Lower lobe of right lung (tissue), 2 donors: ENCODE measurements around the gene LIN7C. TPM values are rescaled to one million over a fixed set of nuclear protein-coding genes. Genes with fewer than 3 reads are reported as not detected.

Experiments used
- ATAC-seq, 2 donors: fragments of 200-7000 bp; cut with Tn5 transposase; one replicate each; pipeline ENCODE4 v1.9.1; 2020 to 2022; ENCODE audit warnings: mild to moderate bottlenecking in 2 of 2, moderate library complexity in 2 of 2
- DNase-seq: peaks from one replicate; pipeline ENCODE4 v3.0.0-alpha.2; 2020
- H3K27ac ChIP-seq: fragments of 200-600 bp; one replicate; pipeline ENCODE4 v1.8.0; 2022
- H3K27me3 ChIP-seq: fragments of 200-600 bp; one replicate; pipeline ENCODE4 v1.8.0; 2022; ENCODE audit warnings: low read depth
- H3K36me3 ChIP-seq: fragments of 200-600 bp; one replicate; pipeline ENCODE4 v1.8.0; 2022; ENCODE audit warnings: mild to moderate bottlenecking
- H3K4me1 ChIP-seq: fragments of 200-600 bp; one replicate; pipeline ENCODE4 v1.8.0; 2022
- H3K4me3 ChIP-seq: fragments of 200-600 bp; one replicate; pipeline ENCODE4 v1.8.0; 2022; ENCODE audit warnings: mild to moderate bottlenecking
- H3K9me3 ChIP-seq: fragments of 200-600 bp; one replicate; pipeline ENCODE4 v1.8.0; 2022
- intact Hi-C: fragments of 100-400 bp; cut with DNase I; formaldehyde crosslinking; loops from one replicate; pipeline ENCODE4 v1.11.0; 2022
- total RNA-seq: library from RNA; stranded (reverse); fragmentation: NEBNext Ultra II Directional; extraction: Animal tissue kit (Norgen Biotek cat#: 25700); gene quantifications from one replicate; pipeline ENCODE4 v1.2.1, GENCODE V29; 2021
- TF ChIP-seq, protein P1 (sequence below): fragments of 200-600 bp; IDR thresholded peaks from one replicate; pipeline ENCODE4 v1.8.0; 2022; ENCODE audit warnings: antibody characterized with exemption, mild to moderate bottlenecking
- donor health status: DM: no; HTN: yes; CAD: no; lungs with severe emphysema.

Gene LIN7C
- total RNA-seq, 1 donor from 2014 or later: 33.6 TPM

DNA sequence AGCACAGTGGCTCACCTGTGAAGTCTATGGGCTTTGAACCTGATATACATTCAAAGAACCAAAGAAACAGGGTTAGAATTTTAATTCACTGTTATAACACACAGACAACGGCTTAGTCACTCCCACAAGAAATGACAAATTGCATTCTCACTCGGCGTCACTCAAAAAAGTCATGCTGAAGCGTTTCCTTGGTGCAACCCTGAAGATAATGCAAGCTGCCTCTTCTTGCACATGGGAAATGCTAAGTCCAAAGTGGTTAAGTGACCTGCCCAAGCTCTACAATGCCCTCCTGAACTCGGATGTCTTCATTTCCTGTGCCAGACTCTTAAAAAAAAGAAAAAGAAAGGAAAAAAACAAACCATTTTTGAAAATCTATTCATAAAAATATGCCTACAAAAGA is 44.0 kb downstream of the LIN7C start:
- TF ChIP-seq, protein P1, sequence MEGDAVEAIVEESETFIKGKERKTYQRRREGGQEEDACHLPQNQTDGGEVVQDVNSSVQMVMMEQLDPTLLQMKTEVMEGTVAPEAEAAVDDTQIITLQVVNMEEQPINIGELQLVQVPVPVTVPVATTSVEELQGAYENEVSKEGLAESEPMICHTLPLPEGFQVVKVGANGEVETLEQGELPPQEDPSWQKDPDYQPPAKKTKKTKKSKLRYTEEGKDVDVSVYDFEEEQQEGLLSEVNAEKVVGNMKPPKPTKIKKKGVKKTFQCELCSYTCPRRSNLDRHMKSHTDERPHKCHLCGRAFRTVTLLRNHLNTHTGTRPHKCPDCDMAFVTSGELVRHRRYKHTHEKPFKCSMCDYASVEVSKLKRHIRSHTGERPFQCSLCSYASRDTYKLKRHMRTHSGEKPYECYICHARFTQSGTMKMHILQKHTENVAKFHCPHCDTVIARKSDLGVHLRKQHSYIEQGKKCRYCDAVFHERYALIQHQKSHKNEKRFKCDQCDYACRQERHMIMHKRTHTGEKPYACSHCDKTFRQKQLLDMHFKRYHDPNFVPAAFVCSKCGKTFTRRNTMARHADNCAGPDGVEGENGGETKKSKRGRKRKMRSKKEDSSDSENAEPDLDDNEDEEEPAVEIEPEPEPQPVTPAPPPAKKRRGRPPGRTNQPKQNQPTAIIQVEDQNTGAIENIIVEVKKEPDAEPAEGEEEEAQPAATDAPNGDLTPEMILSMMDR: no peak
- ATAC-seq (no peak), DNase-seq (no peak)
- no peaks in the 10 kb centered on the region for H3K9me3 ChIP-seq
- no peaks in the 10 kb centered on the region for H3K27me3 ChIP-seq
- no peaks in the 10 kb centered on the region for H3K4me1 ChIP-seq
- H3K27ac ChIP-seq: no peak overlapping the region
- intact Hi-C loops: no loop called here
- H3K36me3 ChIP-seq: no peaks in the 10 kb centered on the region
- no peak overlapping the region for H3K4me3 ChIP-seq

DNA sequence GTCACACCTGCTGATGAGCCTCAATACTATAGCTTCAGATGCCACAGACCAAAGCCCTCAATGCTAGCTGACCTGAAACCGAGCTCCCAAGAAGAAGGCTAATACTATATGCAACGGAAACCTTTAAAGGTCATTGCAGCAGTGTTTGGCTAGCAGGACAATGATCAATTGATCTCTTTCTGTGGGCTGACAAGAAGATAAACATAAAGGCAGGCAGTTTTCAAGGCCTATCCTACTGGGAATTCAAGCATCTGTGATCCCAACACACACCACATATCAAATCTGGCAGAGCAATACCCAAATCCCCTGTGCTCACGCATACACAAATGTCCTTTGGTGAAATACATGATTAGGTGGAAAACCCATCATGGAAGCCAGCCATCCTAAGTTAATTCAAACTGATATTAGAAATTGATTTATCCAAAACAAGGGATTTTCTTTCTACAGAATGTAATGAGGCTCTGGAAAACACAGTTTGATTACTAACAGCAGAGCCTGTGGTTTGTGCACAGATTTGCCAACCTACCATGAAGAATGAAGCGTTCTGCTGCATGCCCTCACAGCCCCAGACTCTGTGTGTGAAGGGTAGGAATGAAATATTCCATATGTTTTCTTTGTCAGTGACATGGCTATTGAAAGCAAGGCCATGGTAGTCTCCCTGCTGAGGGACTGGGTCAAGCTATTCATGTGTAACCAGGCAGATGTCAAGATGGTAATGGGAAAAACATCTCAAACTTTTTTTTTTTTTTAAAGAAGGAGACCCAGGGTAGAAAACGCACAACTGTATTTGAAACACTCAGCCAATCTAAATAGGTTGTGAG is 46.2 kb downstream of the LIN7C start:
- H3K36me3 ChIP-seq: no peaks in the 10 kb centered on the region
- TF ChIP-seq, protein P1: no peak
- H3K4me1 ChIP-seq: no peaks in the 10 kb centered on the region
- no peak overlapping the region for H3K4me3 ChIP-seq
- H3K9me3 ChIP-seq: no peaks in the 10 kb centered on the region
- no peaks in the 10 kb centered on the region for H3K27me3 ChIP-seq
- DNase-seq (no peak), ATAC-seq (no peak)
- H3K27ac ChIP-seq: no peak overlapping the region
- intact Hi-C loops: no loop called here

DNA sequence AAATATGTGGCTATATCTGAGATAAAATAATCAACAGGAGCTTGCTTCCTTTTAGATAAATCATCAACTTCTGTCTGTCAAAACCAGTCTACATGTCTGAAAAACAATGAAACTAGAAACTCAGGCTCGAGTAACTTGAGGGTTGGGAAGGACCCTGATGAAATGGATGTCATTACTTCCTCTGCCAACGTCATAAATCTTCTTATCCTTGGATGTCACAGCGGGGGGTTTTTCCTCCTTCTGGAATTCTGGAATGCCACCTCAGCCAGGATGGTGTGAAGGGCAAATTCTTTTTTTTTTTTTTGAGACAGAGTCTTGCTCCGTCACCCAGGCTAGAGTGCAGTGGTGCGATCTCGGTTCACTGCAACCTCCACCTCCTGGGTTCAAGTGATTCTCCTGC is 47.4 kb downstream of the LIN7C start:
- ATAC-seq (no peak), DNase-seq (no peak)
- no peak overlapping the region for H3K27ac ChIP-seq
- H3K27me3 ChIP-seq: no peaks in the 10 kb centered on the region
- intact Hi-C loops: no loop called here
- no peaks in the 10 kb centered on the region for H3K9me3 ChIP-seq
- H3K4me3 ChIP-seq: no peak overlapping the region
- no peaks in the 10 kb centered on the region for H3K36me3 ChIP-seq
- TF ChIP-seq, protein P1: no peak
- no peaks in the 10 kb centered on the region for H3K4me1 ChIP-seq

DNA sequence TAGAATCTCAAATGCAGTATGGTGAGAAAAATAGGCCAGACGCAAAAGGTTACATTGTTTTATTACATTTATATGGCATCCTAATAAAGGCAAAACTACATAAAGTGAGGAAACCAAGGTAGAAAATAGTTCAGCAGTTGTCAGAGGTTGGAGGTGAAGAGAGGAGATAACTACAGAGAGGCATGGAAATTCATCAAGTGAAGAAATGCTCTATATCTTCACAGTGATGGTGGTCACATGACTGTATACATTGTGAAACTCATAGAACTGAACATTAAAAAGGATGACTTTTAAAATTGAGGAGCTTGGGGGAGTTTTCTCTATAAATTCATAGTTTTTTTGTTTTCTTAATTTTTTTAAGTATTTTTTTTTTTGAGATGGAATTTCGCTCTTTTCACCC is 48.4 kb downstream of the LIN7C start:
- no peak overlapping the region for H3K27ac ChIP-seq
- TF ChIP-seq, protein P1: no peak
- no peak overlapping the region for H3K4me3 ChIP-seq
- ATAC-seq (no peak), DNase-seq (no peak)
- intact Hi-C loops: no loop called here
- H3K9me3 ChIP-seq: no peaks in the 10 kb centered on the region
- H3K36me3 ChIP-seq: no peaks in the 10 kb centered on the region
- no peaks in the 10 kb centered on the region for H3K27me3 ChIP-seq
- H3K4me1 ChIP-seq: no peaks in the 10 kb centered on the region

DNA sequence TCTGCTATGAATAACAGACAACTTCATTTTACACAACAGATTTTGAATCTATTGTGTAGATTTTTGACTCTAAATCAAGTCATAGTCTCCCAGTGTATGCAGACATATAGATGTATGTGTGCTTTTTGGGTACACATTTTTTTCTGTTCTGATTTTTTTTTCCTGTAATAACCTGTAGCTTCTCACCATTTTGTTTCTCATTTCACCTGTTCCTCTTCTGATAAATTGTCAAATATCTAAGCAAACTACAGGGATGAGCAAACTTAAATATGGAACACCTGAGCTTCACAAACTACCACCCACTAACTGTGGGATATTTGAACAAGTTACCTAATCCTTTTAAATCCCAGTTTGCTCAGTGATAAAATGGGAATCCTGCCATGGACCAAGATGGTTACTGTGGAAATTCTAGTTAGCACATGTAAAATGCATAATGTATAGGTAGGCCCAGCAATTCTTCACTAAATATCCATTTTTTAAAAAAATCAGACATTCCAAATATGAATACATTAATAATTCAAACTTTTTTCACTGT is 49.7 kb downstream of the LIN7C start:
- H3K27ac ChIP-seq: no peak overlapping the region
- intact Hi-C loops: no loop called here
- H3K27me3 ChIP-seq: no peaks in the 10 kb centered on the region
- no peak overlapping the region for H3K4me3 ChIP-seq
- H3K36me3 ChIP-seq: no peaks in the 10 kb centered on the region
- ATAC-seq (no peak), DNase-seq (no peak)
- H3K9me3 ChIP-seq: no peaks in the 10 kb centered on the region
- TF ChIP-seq, protein P1: no peak
- no peaks in the 10 kb centered on the region for H3K4me1 ChIP-seq
